SK-MEL-5 (cell line): ENCODE data around the gene VSIG2. TPM values are rescaled to one million over a fixed set of nuclear protein-coding genes. Genes with fewer than 3 reads are reported as not detected.

Experiments
- DNase-seq: peaks from one replicate; pipeline ENCODE4 v3.0.0-alpha.2; 2016; ENCODE audit warnings: low read depth, low spot score
- in situ Hi-C: cut with HindIII; loops from 2 replicates; pipeline ENCODE4 v1.10.0; 2016; ENCODE audit warnings: low sequenced_read_pairs, high pct_unique_total_duplicates, low pct_unique_long_range_greater_than_20kb
- total RNA-seq: library from RNA; depleted of rRNA; stranded (reverse); fragments of >200 nt; shearing (Covaris generic); gene quantifications from 2 replicates; pipeline ENCODE4 v1.2.3, GENCODE V29; 2014

VSIG2 gene
- total RNA-seq, 1 experiment from 2014 or later, result not detected

DNA sequence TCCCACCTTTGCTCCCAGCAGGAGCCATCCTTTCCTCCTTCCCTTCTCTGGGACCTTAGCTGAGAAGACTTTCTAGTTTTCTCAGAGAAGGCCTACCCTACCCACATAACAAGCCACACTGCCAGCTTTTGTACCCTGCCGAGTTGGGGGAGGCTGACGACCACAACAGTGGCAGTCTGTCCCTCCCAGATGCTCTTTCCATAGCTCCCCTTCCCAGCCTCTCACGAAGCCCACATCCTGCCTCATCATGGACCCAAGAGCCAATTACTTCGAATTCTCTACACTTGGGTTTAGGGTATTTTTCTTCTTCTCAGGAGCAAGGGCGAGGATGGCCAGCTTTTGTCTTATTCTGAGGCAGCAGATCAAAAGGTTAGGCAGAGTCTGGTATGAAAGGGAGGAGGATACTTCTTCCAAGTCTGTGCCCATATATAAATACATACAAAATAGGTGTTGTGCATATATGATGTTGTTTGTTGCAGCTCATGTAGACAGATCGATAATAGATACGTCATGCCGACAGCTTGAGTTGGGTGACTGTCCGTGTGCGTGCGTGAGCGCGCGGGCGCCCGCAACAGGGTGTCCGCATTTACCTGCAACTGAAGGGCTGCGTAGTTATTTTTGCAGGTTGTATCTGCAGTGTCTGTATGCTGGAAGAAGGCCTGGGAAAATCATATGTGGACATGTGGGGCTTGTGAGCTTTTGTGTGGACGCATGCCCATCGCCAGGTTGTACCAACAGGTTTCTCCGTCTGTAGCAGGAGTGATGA lies 13.2 kb downstream of the VSIG2 start:
- no peak for DNase-seq
- in situ Hi-C loops, result no loop called here

DNA sequence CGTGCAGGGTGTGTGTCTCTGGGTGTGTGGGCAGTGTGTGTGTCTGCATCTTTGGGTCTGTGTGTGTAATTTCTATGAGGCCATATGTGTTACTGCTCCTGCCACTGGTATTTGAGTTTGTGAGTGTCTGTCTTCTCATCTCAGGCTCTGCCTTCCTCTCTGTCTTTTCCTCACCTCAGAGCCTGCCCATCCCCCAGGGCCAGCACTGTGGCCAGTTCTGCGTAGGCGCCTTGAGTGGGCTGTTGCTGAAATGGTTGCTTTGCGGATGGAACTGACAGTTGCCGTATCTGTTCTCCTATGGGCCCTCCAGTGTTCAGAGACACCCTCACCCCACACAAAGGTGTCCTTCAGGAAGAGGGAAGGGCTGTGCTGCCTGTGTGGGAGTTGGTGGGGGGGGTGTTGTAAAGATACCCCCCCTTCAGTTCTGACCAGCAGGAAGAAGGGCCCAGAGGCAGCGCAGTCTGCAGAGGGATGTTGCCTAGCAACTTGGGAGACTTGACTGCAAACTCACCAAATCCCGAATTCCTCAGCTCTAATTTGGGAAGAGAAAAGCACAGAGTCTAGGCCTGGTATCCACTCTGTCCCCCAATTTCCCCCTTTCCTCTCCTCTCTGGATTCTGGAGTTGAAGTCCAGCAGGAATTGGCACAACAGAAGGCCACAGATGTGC lies 14.3 kb downstream of the VSIG2 start:
- in situ Hi-C loops, result no loop called here
- no peak for DNase-seq

DNA sequence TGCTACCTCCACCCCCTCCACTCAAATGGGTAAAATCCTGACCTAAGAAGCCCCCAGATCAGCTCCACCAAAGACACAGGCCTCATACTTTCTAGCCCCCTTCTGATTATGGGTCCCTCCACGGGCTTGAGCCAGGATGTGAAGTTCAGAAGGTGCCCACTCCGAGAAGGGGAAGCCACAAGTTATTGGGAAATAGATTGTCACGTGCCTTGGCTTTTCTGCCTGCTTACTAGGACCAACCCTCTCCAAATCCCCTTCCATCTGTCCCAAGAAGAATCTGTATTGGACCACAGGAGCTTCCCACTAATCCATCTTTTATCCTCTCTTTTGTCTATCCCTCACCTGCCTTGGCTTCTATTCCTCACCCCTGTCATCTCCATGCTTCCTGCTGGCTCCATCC lies 15.3 kb downstream of the VSIG2 start:
- in situ Hi-C loops, result no loop called here
- DNase-seq, result no peak

DNA sequence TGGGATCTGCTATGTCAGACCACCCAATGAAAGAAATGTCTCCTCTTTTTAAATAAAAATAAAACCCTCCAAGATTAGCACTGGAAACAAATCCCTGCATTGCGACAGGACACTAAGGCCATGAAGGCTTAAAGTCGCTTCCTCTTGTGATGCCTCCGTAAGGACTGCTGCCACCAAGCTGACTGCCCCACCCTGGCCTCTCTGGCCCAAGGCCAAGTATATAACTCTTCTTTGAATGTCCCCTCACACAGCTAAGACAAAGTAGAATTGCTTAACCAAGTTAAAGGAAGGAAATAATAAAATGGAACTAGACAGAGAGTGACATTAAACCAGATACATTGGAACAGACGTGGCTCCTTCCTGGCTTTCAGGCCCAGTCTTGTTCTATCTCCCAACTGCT lies 19.8 kb downstream of the VSIG2 start:
- DNase-seq, result no peak
- in situ Hi-C loops, result no loop called here

DNA sequence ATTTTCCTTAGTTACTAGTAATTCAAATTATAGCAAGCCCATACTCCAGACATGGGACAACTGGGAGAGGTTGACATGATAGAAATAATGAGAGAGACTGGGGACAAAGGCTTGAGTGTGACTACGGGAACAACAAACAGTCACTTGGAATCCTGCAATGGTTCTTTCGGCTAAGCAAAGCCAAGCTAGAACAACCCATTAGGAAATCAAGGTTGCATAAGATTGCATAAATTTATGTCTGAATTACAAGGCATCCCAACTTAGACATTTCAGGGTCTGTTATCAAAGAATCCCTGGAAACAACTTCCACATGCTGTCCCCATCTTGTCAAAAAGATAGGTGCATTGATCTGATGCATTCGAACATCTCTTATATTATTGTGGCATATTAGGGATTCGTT lies 22.5 kb downstream of the VSIG2 start:
- in situ Hi-C loops, result no loop called here
- no peak for DNase-seq

DNA sequence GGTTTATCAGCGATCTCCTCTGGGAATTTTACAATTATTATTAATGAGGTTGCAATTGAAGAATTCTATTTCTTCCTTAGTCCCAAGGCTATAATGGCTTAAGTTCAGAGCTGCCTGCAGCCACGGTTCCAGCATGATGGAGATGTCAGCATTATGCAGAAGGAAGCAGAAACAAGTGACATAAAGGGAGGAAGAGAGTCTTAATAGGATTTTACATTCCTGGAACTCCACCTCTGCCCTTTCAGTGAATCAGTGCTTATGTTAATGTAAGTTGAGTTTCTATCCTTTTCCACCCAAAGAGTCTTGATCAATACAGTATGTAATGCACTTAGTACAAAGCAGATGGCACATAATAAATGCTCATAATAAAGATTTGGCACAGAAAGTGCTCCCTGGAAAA lies 23.9 kb downstream of the VSIG2 start:
- DNase-seq, result no peak
- in situ Hi-C loops, result no loop called here

DNA sequence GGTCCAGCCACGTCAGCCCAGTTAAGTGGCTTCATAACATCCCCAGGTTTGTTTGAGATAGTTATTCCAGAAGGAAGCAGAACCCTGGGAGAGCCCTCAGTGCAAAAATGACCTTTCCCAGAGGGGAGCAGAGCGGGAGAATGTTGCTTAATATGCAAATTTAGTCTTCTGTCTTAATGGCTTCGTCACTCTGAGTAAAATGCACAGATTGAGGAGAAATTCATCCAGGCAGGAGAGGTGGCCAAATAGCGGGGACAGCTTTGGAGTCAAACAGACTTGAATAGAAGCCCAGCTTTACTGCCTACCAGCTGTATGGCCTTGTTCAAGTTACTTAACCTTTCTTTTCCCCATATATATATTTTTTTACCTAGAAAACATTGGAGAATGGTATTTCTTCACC lies 24.6 kb downstream of the VSIG2 start:
- in situ Hi-C loops, result no loop called here
- DNase-seq, result no peak

DNA sequence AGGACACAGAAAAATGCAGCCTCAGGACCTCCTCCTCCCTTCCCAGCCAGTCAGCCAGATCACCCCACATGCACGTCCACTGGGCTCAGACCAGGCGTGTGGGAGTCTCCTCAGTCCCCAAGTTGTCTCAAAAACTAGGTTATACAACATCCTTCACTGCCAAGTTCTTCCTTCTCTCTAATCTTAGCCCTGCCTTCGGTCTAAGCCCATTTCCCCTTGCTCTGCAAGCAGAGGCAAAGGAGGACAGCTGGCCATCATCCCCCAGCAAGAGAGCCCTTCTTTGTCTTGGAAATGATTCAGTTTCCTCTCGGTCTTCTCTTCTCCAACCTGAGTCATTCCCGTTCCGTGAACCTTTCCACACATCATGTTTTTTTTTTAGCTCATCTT lies 26.3 kb downstream of the VSIG2 start:
- DNase-seq, result no peak
- in situ Hi-C loops, result no loop called here

DNA sequence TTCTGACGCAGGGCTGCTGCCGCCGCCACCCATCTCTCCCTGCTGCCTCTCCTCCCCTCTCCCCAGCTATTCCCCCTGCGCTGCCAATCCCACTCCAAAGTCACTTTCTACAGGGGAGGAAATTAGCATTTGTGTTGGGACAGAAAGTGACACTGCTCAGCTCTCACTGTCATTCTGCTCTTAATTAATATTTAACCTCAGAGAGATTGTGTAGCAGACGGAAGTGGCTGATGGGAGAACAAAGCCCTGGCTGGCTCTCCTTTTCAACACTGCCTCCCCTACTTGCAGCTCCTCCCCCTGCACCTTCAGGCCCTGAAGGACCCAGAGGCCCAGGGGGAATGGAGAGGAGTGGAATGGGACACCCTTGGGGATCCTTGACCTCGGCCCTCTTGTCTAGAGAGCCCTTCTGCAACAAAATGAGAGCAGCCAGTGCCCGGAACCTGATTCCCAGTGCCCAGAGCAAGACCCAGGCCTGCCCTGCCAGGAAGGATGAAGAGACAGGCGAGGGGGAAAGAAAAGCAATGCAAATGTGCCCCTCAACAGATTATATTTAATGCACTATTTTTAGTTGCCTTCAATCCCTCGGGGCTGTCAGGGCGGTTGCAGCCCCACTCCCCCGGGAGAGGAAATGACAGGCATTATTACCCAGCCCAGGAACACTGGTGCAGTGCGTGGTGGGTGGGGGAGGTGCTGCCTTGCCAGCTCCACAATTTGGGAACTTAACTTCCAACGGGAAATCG lies 26.9 kb downstream of the VSIG2 start:
- in situ Hi-C loops, result no loop called here
- no peak for DNase-seq

DNA sequence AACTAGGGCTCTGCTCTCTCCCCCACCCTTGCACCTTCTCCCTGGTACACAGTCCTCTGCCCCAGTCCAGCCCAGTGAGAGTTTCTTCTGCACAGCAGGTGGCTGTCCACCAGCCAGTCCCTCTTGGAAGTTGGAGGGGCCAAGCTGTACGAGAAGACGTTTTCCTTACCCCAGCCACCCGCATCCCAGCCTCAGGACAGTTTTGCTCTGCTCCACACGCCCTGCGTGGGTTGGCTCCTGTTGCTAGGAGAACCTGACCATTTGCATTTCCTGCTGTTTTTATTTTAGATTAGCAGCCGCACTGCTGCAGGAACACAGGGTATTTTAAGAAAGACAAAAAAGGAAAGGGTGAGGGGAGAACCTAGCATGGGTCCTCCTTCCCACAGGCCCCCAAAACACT lies 29.9 kb downstream of the VSIG2 start:
- in situ Hi-C loops, result no loop called here
- no peak for DNase-seq

DNA sequence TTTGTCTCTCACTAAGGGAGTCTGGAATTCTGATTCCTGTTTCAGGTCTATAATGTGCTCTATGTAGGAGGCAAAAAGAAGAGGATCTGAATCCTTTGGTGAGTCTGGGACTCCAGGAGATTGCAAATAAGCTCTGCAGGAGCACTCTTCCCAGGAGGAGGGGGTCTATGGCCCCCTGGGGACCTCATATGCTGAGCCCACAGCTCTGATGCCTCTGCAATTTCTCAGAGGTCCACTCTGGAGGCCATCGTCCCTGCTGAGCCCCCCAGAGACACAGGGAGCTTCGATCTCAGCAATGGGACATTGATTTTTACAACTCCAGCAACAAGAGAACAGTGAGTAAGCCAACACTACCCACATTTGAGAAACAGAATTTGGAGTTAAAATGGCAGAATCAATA lies 32.5 kb downstream of the VSIG2 start:
- no peak for DNase-seq
- in situ Hi-C loops, result no loop called here

DNA sequence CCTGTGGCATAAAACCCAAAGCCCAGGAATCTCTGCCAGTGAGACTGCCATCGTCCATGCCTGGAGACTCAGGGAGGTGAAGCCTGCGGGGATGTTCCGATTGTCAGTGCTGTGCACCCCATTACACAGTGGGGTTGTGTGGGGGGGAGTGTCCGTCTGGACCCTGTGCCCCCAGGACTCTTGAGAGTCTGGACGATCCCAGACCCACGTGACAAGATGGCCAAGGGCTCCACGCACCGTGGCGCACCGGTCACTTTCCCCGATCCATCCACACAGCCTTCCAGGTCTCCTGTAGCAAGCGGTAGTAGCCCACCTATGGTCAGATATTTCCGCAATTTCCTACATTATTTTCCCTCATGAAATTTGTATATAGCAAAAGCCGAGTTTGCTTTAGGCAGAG lies 33.3 kb downstream of the VSIG2 start:
- in situ Hi-C loops, result no loop called here
- DNase-seq, result no peak

DNA sequence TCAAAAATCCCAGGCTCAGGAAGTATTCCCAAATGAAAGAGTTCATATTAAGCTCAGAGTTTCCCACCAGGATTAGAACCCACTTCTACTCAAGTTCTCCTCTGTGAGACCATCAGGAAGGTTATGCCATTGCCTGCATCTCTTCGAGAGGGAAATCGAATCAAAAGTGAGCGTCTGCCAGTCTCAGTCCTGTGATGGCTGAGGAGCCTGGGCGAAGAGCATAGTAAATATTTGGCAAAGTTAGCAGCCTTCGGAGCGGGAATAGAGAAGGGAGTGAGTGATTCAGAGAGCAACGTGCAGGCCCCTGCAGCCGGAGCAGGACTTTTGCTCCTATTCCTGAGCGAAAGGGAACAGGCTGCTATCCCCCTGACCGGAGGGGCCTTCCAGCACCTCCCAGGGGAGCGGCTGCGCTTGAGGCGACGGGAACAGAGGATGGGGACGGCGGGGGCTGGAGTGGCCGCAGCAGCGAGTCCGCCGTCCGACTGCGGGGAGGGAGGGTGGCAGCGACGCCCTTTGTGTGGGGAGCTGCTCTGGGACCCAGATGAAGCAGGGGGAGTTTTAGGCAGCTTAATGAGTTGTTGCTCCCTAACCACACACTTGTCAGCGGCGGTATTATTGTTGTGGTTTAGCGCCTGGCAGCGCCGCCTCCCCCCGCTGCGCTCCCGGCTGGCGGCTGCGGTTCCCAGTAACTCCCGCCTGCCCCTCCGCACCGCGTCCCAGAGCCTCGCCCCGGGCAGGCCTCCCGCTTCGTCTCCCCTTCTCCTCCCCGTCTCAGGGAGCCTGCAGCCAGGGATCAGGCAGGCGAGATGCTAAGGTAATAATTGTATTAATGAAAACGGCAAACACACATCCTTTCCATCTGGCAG lies 34.0 kb downstream of the VSIG2 start:
- no peak for DNase-seq
- in situ Hi-C loops, result no loop called here

DNA sequence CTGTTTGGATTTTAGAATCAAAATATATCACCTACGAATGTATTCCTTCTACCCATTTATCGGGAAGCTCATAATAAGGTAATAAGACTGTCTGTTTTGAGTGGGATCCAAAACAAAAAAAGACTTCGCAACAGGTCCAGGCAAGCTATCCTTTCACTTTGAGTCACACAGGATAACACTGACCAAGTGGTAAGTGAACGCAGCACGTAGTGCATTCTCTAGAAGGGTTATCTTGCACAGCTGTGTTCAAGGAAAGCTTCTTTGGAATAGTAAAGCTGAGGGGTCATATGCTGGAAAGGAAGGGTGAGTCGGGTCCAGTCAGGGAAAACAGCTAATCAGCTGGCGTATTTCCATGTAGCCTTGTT lies 34.7 kb downstream of the VSIG2 start:
- no peak for DNase-seq
- in situ Hi-C loops, result no loop called here

DNA sequence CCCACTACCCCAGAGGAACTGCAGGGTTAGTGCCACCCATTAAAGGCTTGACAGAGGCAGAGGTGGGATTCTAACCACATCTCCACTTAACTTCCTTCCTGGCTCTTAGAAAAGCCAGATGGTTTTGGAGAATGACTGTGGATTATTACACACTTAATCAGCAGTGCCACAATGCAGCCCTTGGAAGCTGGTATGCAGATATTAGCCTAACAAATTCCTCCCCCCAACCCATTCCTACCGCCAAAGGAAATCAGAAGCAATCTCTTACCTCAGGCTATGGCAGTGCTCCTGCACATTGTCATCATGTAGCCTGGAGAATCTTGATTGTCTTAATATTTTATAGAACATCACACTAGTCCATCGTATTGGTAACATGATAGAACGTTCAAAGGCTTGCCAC lies 35.5 kb downstream of the VSIG2 start:
- DNase-seq, result no peak

DNA sequence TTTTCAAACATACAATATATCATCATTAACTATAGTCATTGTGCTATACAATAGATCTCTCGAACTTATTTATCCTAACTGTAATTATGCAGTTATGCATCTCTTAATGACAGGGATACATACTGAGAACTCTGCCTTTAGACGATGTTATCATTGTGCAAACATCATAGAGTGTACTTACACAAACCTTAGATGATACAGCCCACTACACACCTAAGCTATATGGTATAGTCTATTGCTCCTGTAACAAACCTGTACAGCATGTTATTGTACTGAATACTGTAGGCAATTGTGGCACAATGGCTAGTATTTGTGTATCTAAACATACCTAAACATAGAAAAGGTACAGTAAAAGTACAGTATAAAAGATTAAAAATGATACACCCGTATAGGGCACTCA lies 39.7 kb downstream of the VSIG2 start:
- DNase-seq, result no peak
- in situ Hi-C loops, result no loop called here

More for the DNA sequence above, 35.5 kb downstream of the VSIG2 start:
- in situ Hi-C loops, result no loop called here

DNA sequence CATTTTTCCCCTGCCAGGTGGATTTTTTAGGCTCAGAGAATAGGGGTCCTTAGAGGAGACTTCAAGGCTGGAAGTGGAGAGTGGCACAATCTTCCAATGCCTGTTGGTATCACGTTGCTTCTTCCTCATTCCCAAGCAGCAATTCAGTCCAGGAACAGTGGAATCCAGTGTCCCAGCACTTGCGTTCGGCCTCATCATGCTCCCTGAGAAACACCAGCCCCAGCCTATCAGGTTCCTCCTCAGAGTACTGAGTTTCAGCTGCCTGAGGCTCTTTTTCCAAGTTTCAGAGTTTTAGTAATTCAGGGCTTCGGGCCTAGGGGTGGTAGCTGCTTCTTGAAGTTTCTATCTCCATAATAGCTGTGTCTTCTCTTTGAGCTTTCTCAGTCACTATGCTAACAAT lies 44.2 kb downstream of the VSIG2 start:
- in situ Hi-C loops, result no loop called here
- DNase-seq, result peak; percentile 5

DNA sequence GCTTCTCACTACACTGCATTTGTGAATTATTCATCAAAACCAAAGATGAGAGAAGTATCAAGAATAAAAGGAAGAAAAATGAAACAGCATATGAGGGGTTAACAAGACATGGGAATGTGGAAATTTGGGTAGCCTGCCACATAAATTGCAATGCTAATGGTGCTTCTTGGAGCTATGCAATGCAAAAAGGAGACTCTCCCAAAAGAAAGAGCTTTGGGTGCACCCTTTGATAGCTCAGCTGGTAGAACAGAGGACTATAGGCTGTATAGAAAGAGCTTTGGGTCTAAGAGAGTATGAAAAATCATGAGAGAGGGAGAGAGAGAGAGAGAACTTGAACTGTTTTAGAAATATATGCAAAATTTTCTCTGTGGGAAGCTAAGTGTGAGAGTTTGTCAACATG lies 52.0 kb downstream of the VSIG2 start:
- in situ Hi-C loops, result no loop called here
- DNase-seq, result no peak
